AG20443 (cell line): ENCODE data around the gene METTL5.
A peak's percentile ranks its signal among the peaks of the same experiment; 100 is the strongest.
"Not testable (repeated sequence)": the region's sequence is repeated elsewhere in the genome, so short reads cannot be mapped to it uniquely, and the experiment has no call there.

Experiments
- DNase-seq: peaks from one replicate; pipeline ENCODE4 v3.0.0; 2012; ENCODE audit warnings: low spot score, mixed read lengths

Gene METTL5

DNA sequence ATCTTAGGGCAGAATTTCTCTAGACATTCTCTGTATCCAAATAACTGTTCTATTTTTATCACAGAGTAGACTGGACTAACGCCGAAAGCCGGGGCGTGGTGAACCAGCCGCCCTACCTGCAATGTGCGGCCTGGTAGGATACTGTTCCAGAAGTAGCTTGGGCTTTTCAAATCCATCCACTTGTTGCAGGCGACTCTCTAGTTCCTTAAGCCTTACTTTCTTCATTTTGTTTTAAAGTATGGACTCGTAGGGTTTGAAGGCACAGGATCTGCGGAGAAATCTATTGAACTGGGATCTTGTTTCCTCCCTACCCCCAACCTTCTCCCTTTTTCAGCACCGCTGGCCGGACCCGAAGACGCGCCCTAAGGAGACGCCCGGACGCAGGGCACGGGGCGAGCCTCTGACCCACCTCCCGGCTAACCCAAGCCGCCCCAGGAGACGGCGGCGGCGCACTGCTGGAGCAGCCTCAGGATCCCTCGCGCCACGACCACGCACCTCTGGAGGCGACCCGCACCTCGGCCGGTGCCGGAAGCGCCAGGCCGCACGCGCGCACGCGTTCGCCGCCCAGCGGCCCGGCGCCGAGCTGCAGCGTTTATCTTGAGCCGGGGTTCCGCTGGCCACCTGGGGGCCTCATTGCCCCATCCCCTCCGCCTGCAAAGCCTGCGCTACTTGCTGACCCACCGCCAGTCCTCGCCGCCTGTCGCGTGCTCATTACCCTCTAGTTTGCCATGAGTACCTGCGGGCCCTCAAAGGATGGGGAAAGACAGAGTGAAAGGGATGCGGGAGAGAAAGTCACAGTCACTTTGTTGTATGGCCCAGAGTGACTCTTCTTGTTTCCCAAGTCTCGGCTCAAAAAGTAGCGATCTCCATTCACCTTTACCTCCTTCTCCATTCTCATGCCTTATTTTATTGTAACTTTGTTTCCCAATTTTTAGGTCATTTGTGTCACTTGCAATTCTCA lies at the start of gene METTL5:
Gene METTL5 (minus strand): TSS at position 533 of the 961 bp plus-strand sequence. CDS start 308 bp downstream, at position 225.
- peak; percentile 92 for DNase-seq

DNA sequence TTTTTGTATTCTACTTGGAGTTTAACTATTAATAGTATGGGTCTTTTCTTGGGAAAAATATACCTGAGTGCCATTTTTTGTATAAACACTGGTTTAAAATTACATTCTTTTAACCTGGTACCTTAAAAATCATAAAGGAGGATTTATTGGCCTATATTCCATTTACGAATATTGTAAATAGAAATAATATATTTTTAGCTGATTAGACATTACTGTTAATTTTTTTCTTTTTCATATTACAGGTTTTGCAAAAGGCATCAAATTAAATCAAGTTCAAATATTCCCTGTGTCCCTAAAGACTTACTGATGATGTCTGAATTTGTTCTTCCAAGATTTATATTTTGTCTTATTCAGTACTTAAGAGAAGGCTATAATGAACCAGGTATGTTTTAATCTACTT lies 47.3 kb upstream of the METTL5 start:
- DNase-seq, result no peak

DNA sequence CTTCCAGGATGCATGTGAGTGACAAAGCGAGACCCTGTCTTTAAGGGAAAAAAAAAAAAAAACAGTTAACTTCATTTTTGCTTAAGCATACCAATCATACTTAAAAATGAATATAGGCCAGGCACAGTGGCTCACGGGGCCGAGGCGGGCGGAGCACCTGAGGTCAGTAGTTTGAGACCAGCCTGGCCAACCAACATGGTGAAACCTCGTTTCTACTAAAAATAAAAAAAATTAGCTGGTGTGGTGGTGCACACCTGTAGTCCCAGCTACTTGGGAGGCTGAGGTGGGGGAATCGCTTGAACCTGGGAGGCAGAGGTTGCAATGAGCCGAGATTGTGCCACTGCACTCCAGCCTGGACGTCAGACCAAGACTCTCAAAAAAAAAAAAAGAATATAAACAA lies 46.7 kb upstream of the METTL5 start:
- not testable (repeated sequence) for DNase-seq

DNA sequence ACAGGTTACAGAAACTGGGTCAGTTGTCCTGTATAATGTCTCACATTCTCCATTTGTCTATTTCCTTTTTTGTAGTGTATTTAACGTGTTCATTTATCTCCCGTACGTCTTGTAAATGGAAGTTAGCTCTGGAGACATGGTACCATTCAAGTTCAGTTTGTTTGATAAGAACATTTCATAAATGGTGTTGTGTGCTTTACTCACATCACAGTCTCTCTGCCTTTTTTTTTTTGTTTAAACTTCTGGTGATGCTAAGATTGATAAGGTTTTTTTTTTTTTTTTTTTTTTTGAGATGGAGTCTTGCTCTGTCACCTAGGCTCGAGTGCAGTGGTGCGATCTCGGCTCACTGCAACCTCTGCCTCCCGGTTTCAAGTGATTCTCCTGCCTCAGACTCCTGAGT lies 44.2 kb upstream of the METTL5 start:
- DNase-seq, result no peak

DNA sequence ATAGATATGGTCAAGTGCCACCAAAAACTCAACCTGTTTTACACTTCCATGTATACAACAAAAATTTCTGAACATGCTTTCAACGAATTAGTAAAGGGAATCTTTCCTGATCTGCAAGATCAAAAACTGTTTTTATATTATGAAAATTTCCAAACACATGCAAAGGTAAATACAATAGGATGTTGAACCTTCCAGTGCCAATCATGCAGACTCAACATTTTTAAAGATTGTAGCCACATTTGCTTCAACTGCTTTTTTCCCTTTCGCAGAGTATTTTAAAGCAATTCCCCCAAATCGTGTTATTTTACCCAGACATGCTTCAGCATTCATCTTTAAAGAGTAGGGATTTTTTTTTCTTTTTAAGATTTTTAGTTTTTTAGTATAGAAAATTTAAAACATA lies 42.9 kb upstream of the METTL5 start:
- no peak for DNase-seq

DNA sequence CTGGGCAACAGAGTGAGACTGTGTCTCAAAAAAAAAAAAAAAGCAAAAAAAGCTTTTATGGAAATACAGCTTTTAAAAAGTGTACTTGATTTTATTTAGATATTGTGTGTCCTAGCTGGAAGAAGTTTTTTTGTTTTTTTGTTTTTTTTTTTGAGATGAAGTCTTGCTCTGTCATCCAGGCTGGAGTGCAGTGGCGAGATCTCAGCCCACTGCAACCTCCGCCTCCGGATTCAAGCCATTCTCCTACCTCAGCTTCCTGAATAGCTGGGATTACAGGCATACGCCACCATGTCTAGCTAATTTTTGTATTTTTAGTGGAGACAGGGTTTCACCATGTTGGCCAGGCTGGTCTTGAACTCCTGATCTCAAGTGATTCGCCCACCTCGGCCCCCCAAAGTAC lies 41.5 kb upstream of the METTL5 start:
- DNase-seq, result not testable (repeated sequence)

DNA sequence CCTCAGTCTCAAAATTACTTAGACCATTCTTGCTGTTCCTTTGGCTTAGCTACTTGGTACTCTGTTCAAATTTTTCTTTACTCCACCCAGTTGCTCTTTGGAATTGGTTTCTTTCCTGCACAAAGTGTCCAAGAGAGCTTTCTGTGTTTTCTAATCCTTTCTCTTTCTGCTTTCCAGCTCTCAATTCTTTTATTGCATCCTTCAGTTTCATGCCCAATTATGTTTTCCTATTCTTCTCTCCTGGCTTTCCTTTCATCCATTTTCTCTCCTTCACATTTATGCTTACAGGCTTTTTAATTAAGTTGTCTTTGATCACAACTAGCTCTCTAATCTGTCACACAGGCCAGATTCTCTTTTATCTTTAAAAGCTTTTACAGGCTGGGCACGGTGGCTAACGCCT lies 40.8 kb upstream of the METTL5 start:
- DNase-seq, result no peak

DNA sequence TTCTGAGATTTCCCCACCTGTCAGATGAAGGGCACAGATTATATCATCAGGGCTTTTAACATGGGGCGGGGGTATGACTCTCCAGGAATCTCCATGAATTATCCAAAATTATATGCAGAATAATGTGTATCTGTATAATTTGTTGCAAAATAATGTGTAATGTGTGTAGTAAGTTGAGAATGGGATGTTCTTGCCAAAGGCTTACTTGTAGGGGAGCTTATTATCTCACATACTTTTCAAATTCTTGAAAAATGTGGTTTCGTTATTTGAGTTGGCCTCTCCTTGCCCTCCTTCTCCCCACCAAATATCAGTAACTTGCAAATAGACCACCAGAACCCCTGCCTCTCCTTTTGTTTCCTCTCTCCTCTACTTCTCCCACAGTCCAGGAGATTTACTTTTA lies 38.1 kb upstream of the METTL5 start:
- DNase-seq, result no peak

DNA sequence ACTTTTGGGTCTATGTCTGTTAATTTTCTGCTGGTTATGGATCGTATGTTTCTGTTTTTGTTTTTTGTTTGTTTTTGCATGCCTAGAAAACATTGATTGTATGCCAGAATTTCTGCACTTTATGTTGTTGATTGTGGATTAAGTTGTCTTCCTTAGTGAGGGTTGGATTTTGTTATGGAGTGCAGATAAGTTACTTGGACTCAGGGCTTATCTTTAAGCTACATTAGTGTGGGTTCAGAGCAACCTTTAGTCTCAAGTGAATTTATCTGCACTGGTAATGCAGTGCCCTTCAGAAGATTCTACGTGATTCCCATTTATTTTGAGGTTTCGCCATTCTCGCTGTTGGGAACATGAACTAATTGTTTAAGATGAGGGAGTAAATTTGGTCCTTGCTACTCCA lies 35.4 kb upstream of the METTL5 start:
- DNase-seq, result no peak

DNA sequence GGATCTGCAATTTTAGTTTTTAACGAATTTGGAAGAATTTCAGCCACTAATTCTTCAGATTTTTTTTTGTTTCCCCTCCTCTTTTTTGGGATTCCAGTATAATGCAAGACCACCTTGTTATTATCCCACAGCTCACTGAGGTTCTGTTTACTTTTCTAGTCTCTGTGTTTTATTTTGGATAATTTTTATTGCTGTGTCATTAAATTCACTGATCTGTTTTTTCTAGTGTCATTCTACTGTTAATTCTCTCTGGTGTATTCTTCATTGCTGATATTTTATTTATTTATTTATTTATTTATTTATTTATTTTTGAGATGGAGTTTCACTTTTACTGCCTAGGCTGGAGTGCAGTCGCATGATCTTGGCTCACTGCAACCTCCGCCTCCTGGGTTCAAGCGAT lies 34.7 kb upstream of the METTL5 start:
- no peak for DNase-seq

DNA sequence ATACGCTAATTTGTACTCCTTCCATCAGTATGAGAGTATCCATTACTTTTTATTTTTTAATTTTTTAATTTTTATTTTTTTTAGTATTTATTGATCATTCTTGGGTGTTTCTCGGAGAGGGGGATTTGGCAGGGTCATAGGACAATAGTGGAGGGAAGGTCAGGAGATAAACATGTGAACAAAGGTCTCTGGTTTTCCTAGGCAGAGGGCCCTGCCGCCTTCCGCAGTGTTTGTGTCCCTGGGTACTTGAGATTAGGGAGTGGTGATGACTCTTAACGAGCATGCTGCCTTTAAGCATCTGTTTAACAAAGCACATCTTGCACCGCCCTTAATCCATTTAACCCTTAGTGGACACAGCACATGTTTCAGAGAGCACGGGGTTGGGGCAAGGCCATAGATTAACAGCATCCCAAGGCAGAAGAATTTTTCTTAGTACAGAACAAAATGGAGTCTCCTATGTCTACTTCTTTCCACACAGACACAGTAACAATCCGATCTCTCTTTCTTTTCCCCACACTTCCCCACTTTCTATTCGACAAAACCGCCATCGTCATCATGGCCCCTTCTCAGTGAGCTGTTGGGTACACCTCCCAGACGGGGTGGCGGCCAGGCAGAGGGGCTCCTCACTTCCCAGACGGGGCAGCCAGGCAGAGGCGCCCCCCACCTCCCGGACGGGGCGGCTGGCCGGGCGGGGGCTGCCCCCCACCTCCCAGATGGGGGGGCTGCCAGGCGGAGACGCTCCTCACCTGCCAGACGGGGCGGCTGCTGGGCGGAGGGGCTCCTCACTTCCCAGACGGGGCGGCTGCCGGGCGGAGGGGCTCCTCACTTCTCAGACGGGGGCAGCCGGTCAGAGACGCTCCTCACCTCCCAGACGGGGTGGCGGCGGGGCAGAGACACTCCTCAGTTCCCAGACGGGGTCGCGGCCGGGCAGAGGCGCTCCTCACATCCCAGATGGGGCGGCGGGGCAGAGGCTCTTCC lies 30.9 kb upstream of the METTL5 start:
- not testable (repeated sequence) for DNase-seq

DNA sequence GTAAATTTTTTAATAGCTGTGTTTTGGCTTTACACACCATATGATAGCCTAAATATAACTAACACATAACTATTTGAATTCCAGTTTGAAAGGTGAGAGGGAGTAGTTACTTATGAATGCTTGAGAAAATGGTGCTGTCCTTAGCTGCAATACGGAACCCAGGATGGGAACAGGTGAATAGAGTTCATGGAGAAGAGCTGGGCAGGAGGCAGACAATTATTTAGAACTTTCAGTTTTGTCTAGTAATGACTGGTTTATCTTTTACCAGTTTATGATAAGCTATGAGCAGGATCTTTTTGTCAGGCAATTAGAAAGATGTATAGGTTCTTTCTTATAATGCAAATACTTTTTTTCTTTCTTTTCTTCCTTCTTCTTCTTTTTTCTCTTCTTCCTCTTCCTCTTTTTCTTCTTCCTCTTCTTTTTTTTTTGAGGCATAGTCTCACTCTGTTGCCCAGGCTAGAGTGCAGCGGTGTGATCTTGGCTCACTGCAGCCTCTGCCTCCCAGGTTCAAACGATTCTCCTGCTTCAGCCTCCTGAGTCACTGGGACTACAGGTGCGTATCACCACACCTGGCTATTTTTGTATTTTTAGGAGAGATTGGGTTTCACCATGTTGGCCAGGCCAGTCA lies 28.4 kb upstream of the METTL5 start:
- DNase-seq, result no peak

DNA sequence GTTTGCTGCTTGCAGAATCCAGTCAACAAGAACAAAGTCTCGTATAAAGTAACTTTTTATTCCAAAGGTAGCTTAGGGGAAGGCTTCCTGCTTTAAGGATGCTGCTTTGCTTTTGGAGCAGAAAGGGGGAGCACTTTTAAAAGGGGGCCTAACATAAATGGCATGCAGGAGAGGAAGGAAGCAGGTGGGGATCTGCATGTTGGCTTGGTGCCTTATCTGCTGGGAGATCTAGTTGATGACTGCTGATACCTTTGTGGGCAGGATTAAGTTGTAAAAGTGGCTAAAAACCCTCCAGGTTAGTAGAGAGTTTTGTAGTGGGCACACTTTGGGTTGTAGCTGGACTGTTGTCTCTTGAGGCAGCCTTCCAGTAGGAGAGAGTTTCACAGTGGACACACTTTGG lies 25.0 kb upstream of the METTL5 start:
- DNase-seq, result no peak

DNA sequence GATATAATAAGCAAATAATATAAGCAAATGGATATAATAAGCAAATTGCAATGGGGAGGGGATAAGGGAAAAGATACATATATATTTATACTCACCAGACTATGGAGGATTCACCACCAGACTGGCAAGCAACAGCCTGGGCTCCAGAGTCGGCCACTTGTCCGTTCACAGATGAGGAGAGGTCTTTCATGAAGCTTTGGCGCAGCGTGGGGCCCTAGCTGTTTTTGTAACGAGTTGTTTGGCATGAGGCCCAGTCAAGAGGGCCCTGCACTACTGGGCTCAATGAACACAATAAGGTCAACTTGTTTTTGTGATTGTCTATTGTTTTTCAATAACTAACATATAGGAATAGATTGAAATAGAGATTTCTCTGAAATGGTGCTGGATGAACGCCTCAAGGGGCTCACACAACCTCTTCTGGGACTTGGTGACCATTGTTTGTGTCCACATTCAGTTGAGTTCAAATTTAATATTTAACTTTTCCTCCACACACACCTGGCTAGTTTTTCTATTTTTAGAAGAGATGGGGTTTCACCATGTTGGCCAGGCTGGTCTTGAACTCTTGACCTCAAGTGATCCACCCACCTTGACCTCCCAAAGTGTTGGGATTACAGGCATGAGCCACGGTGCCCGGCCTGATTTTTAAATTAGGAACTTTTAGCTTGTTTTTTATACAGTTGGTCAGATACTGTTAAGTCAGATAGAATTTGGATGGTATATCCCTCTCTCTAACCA lies 24.4 kb upstream of the METTL5 start:
- DNase-seq, result not testable (repeated sequence)

DNA sequence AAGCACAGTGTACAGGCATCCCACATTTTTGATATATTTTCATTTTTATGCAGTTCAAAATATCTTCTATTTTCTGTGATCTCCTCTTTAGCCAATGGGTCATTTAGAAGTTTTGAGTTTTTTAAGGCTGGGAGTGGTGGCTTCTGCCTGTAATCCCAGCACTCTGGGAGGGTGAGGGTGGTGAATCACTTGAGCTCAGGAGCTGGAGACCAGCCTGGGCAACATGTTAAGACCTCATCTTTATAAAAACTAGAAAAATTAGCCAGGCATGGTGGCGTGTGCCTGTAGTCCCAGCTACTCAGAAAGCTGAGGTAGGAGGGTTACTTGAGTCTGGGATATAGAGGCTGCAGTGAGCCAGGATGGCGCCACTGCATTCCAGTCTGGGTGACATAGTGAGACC lies 20.3 kb upstream of the METTL5 start:
- no peak for DNase-seq

DNA sequence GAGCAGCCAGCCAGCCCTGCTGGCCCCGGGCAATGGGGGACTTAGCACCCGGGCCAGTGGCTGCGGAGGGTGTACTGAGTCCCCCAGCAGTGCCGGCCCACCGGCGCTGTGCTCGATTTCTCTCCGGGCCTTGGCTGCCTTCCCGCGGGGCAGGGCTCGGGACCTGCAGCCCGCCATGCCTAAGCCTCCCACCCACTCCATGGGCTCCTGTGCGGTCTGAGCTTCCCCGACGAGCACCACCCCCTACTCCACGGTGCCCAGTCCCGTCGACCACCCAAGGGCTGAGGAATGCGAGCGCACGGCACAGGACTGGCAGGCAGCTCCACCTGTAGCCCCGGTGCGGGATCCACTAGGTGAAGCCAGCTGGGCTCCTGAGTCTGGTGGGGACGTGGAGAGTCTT lies 16.9 kb upstream of the METTL5 start:
- DNase-seq, result not testable (repeated sequence)

DNA sequence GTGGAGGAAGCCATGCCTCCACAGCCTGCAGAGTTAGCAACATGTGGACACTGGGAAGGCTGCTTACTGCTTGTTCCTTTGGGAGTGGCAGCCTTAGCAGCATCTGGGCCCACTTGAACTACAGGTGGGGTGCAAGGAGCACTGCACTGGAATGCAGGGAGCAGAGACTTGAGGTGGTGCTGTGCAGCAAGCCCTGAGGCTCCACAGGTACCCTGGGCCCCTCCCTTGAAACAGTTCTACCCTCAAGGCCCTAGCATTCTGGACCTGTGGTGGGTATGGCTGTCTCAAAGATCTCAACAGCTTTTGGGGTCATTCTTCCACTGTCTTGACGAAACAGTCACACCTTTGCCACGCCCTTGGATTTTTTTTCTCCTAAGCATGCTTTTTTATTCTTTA lies 16.0 kb upstream of the METTL5 start:
- DNase-seq, result no peak

DNA sequence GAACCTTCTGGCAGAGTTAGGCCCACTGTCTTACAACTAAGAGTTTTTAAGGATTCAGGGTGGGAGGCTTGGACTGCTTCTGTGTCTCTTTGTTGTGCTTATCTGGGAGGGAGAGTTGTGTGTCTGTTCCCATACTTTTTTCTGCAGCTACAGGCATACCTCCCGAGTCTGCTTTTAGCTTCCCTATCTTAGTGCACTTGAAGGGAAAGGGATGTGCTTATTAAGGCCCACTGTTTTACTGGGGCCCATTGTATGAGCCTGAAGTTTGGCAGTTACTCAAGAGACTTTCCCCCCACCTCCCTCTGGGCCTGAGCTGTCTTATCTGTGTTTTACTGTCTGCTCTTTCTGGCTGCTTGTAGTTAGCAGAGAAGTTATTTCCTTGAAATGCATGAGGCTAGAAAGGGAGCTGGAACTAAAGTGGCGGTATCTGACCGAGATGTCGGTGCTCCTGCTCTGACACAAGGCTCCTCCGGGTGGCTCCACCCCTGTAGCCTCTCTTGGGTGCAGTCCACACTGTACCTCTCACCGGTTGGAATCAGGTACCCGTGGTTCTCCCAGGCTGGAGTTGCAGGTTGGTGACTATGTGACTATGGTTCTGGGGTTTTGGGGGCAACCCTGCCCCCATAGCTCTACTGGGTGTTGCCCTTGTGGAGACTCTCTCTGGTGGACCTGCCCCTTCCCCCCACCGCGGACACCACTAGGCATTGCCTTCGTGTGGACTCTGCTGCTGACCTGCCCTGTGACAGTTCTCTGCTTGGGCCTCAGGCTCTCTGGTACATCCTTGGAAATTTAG lies 15.4 kb upstream of the METTL5 start:
- DNase-seq, result no peak

DNA sequence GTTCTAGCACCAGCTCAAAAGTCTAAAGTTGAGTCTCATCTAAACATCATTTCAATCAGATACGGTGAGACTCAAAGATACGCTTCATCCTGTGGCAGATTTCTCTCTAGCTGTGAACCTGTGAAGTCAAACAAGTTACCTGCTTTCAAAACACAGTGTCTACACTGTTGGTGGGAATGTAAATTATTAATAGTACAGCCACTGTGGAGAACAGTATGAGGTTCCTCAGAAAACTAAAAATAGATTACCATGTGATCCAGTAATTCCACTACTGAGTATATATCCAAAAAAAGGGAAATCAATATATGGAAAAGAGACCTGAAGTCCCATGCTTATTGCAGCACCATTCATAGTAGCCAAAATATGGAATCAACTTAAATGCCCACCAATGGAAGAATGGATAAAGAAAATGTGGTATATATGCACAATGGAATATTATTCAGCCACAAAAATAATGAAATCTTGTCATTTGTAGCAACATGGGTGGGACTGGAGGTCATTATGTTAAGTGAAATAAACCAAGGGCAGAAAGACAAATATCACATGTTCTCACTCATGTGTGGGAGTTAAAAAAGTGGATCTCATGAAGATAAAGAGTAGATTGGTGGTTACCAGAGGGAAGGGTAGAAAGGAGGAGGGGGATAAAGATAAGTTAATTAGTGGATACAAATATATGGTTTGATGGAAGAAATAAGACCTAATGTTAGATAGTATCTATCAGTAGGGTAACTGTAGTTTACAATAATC lies 14.2 kb upstream of the METTL5 start:
- DNase-seq, result no peak

DNA sequence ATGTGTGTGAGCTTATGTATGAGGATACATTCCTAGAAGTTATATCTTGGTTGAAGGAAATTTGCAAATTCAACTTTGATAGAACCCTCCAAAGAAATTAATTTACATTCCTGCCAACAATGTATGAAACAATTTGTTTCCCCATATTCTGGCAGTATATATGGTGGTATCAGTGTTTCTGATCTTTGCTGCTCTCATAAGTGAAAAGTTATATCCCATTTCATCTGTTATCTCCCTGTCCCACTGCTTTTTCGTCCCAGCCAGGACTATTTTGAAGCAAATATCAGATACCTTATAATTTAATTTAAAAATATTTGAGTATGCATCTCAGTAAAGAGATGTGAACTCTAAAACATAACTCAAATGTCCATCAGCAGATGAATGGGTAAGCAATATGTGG lies 9.7 kb upstream of the METTL5 start:
- DNase-seq, result no peak
